GM23338 (cell line): ENCODE data around the gene GRIA4. TPM values are rescaled to one million over a fixed set of nuclear protein-coding genes. Genes with fewer than 3 reads are reported as not detected.

Experiments used
- ATAC-seq: fragments of 200-7000 bp; cut with Tn5 transposase; 3 replicates; pipeline ENCODE4 v1.9.1; 2020
- DNase-seq: peaks from one replicate; pipeline ENCODE4 v3.0.0-alpha.2; 2015; ENCODE audit warnings: low spot score
- H2AFZ ChIP-seq: fragments of 200-600 bp; sonication (generic); 2 replicates; pipeline ENCODE4 v1.8.0; 2016; ENCODE audit warnings: antibody characterized with exemption, mild to moderate bottlenecking, moderate library complexity
- H3F3A ChIP-seq: fragments of 200-600 bp; sonication (generic); replicated peaks from 2 replicates; pipeline ENCODE4 v1.8.0; 2017; ENCODE audit warnings: antibody characterized with exemption, mixed run types, low read depth
- H3K27ac ChIP-seq: fragments of 200-600 bp; sonication (generic); 2 replicates; pipeline ENCODE4 v1.6.1; 2016; ENCODE audit warnings: low read depth
- H3K27me3 ChIP-seq: fragments of 200-600 bp; sonication (generic); 2 replicates; pipeline ENCODE4 v1.8.0; 2016; ENCODE audit warnings: mild to moderate bottlenecking, mixed run types, moderate library complexity; ENCODE audit not compliant: insufficient read depth
- H3K36me3 ChIP-seq: fragments of 200-600 bp; sonication (generic); 2 replicates; pipeline ENCODE4 v1.8.0; 2016; ENCODE audit warnings: mild to moderate bottlenecking; ENCODE audit not compliant: insufficient read depth
- H3K4me1 ChIP-seq: fragments of 200-600 bp; sonication (generic); 2 replicates; pipeline ENCODE4 v1.8.0; 2016; ENCODE audit warnings: mild to moderate bottlenecking, moderate library complexity; ENCODE audit not compliant: insufficient read depth
- H3K4me2 ChIP-seq: fragments of 200-600 bp; sonication (generic); 2 replicates; pipeline ENCODE4 v1.7.1; 2017; ENCODE audit warnings: mixed run types
- H3K4me3 ChIP-seq: fragments of 200-600 bp; sonication (generic); 2 replicates; pipeline ENCODE4 v1.6.1; 2016; ENCODE audit warnings: mixed run types
- H3K79me2 ChIP-seq: fragments of 200-600 bp; sonication (generic); replicated peaks from 2 replicates; pipeline ENCODE4 v1.8.0; 2017; ENCODE audit warnings: mild to moderate bottlenecking; ENCODE audit not compliant: insufficient read depth
- H3K9me2 ChIP-seq: fragments of 200-600 bp; sonication (generic); 2 replicates; pipeline ENCODE4 v1.8.0; 2017; ENCODE audit not compliant: insufficient read depth
- H4K20me1 ChIP-seq: fragments of 200-600 bp; sonication (generic); replicated peaks from 2 replicates; pipeline ENCODE4 v1.8.0; 2017; ENCODE audit warnings: mild to moderate bottlenecking; ENCODE audit not compliant: insufficient read depth
- H3K27ac Mint-ChIP-seq: 2 replicates; pipeline ENCODE4 v1.8.0; 2020; ENCODE audit warnings: inconsistent platforms, mild to moderate bottlenecking, moderate library complexity, mixed read lengths
- H3K27me3 Mint-ChIP-seq: 3 replicates; pipeline ENCODE4 v1.8.0; 2022; ENCODE audit warnings: low read depth, mild to moderate bottlenecking, moderate library complexity, mixed read lengths, inconsistent platforms; ENCODE audit not compliant: insufficient read depth, poor library complexity
- H3K36me3 Mint-ChIP-seq: 3 replicates; pipeline ENCODE4 v1.8.0; 2021; ENCODE audit warnings: low read depth, mild to moderate bottlenecking, inconsistent platforms, moderate library complexity, mixed read lengths
- H3K4me1 Mint-ChIP-seq: 3 replicates; pipeline ENCODE4 v1.8.0; 2020; ENCODE audit warnings: mild to moderate bottlenecking, inconsistent platforms, mixed read lengths
- H3K4me3 Mint-ChIP-seq: 3 replicates; pipeline ENCODE4 v1.8.0; 2021; ENCODE audit warnings: moderate library complexity, mild to moderate bottlenecking, inconsistent platforms, mixed read lengths
- H3K9me3 Mint-ChIP-seq: 3 replicates; pipeline ENCODE4 v1.8.0; 2020; ENCODE audit warnings: moderate library complexity, mild to moderate bottlenecking, inconsistent platforms, mixed read lengths
- CREB1 ChIP-seq: fragments of 250-450 bp; sonication (Bioruptor Pico); IDR thresholded peaks from 2 replicates; pipeline ENCODE4 v1.5.0; 2020; ENCODE audit warnings: low read depth, mild to moderate bottlenecking, moderate library complexity
- CTCF ChIP-seq, 2 experiments: fragments of 200-600 bp in 1 of 2; sonication (generic) in 1 of 2; conservative IDR thresholded peaks; 2 replicates each; pipeline versions ENCODE4 v1.5.1 to v1.6.1; 2016 to 2017; ENCODE audit warnings: antibody characterized with exemption in 2 of 2, low read depth in 2 of 2, mild to moderate bottlenecking in 2 of 2, moderate library complexity in 1 of 2
- ETS1 ChIP-seq: IDR thresholded peaks from 2 replicates; pipeline ENCODE4 v1.6.1; 2016; ENCODE audit warnings: antibody characterized with exemption
- EZH2 ChIP-seq: fragments of 200-600 bp; sonication (generic); IDR thresholded peaks from one replicate; pipeline ENCODE4 v1.8.0; 2017; ENCODE audit warnings: antibody characterized with exemption, mild to moderate bottlenecking, low read depth; ENCODE audit not compliant: unreplicated experiment
- JUNB ChIP-seq: IDR thresholded peaks from one replicate; pipeline ENCODE4 v1.6.1; 2016; ENCODE audit warnings: antibody characterized with exemption; ENCODE audit not compliant: unreplicated experiment
- NANOG ChIP-seq: IDR thresholded peaks from 2 replicates; pipeline ENCODE4 v1.6.1; 2016; ENCODE audit warnings: antibody characterized with exemption, borderline replicate concordance
- POLR2AphosphoS5 ChIP-seq: IDR thresholded peaks from 2 replicates; pipeline ENCODE4 v1.6.1; 2016; ENCODE audit warnings: antibody characterized with exemption, low read depth
- ZNF114 ChIP-seq: fragments of 250-450 bp; sonication (Bioruptor Pico); IDR thresholded peaks from 2 replicates; pipeline ENCODE4 v1.5.0; 2020; ENCODE audit warnings: mild to moderate bottlenecking, moderate library complexity
- polyA plus RNA-seq: library from polyadenylated mRNA; unstranded; fragments of >200 nt; fragmentation: Nextera tagmentation; extraction: Ambion mirVana; gene quantifications from 2 replicates; pipeline ENCODE4 v1.2.1, GENCODE V29; 2016
- total RNA-seq: library from RNA; depleted of rRNA; stranded (reverse); fragments of >200 nt; shearing (Covaris generic); gene quantifications from 2 replicates; pipeline ENCODE4 v1.2.3, GENCODE V29; 2014
- TF ChIP-seq, protein P1 (sequence below): IDR thresholded peaks from one replicate; pipeline ENCODE4 v1.6.1; 2018; ENCODE audit warnings: antibody characterized with exemption; ENCODE audit not compliant: unreplicated experiment
- TF ChIP-seq, protein P2 (sequence below): fragments of 250-450 bp; sonication (Bioruptor Pico); IDR thresholded peaks from 2 replicates; pipeline ENCODE4 v1.5.0; 2020; ENCODE audit warnings: mild to moderate bottlenecking, moderate library complexity

The GRIA4 gene
- total and polyA plus RNA-seq, 2 experiments from 2014 or later: 17.8 to 71.1 TPM

- no peaks in the 10 kb centered on the region for H3K9me3 Mint-ChIP-seq
- Histone ChIP-seq H3K4me3 (no peak overlapping the region), H3K4me2 (no peak overlapping the region), H2AFZ (no peak overlapping the region), H3K79me2 (no peaks in the 10 kb centered on the region), H3K27me3 (no peaks in the 10 kb centered on the region), H3K27ac (no peak overlapping the region), H3K9me2 (no peaks in the 10 kb centered on the region), H3K4me1 (peaks cover 8% of the 10 kb centered on the region; the same call in 1 of the 2 replicates), H3K36me3 (no peaks in the 10 kb centered on the region), H4K20me1 (no peaks in the 10 kb centered on the region), H3F3A (no peaks in the 10 kb centered on the region)
- no peak overlapping the region for H3K27ac Mint-ChIP-seq
- no peaks in the 10 kb centered on the region for H3K36me3 Mint-ChIP-seq
- ATAC-seq: no peak
- no peak for DNase-seq
- no peak overlapping the region for H3K4me3 Mint-ChIP-seq
- no peaks in the 10 kb centered on the region for H3K4me1 Mint-ChIP-seq
- H3K27me3 Mint-ChIP-seq: no peaks in the 10 kb centered on the region
- no peak for TF ChIP-seq POLR2AphosphoS5
- TF ChIP-seq ZNF114 (CRISPR knock-in tag): no peak
- TF ChIP-seq, protein P1, sequence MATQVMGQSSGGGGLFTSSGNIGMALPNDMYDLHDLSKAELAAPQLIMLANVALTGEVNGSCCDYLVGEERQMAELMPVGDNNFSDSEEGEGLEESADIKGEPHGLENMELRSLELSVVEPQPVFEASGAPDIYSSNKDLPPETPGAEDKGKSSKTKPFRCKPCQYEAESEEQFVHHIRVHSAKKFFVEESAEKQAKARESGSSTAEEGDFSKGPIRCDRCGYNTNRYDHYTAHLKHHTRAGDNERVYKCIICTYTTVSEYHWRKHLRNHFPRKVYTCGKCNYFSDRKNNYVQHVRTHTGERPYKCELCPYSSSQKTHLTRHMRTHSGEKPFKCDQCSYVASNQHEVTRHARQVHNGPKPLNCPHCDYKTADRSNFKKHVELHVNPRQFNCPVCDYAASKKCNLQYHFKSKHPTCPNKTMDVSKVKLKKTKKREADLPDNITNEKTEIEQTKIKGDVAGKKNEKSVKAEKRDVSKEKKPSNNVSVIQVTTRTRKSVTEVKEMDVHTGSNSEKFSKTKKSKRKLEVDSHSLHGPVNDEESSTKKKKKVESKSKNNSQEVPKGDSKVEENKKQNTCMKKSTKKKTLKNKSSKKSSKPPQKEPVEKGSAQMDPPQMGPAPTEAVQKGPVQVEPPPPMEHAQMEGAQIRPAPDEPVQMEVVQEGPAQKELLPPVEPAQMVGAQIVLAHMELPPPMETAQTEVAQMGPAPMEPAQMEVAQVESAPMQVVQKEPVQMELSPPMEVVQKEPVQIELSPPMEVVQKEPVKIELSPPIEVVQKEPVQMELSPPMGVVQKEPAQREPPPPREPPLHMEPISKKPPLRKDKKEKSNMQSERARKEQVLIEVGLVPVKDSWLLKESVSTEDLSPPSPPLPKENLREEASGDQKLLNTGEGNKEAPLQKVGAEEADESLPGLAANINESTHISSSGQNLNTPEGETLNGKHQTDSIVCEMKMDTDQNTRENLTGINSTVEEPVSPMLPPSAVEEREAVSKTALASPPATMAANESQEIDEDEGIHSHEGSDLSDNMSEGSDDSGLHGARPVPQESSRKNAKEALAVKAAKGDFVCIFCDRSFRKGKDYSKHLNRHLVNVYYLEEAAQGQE: no peak
- no peak for TF ChIP-seq EZH2
- no peak for TF ChIP-seq JUNB
- TF ChIP-seq CTCF (conservative IDR thresholded peaks at IDR 0.05; ENCODE audit: low read depth in 2 of 2): no peak
- TF ChIP-seq CREB1: no peak
- no peak for TF ChIP-seq NANOG
- TF ChIP-seq, protein P2, sequence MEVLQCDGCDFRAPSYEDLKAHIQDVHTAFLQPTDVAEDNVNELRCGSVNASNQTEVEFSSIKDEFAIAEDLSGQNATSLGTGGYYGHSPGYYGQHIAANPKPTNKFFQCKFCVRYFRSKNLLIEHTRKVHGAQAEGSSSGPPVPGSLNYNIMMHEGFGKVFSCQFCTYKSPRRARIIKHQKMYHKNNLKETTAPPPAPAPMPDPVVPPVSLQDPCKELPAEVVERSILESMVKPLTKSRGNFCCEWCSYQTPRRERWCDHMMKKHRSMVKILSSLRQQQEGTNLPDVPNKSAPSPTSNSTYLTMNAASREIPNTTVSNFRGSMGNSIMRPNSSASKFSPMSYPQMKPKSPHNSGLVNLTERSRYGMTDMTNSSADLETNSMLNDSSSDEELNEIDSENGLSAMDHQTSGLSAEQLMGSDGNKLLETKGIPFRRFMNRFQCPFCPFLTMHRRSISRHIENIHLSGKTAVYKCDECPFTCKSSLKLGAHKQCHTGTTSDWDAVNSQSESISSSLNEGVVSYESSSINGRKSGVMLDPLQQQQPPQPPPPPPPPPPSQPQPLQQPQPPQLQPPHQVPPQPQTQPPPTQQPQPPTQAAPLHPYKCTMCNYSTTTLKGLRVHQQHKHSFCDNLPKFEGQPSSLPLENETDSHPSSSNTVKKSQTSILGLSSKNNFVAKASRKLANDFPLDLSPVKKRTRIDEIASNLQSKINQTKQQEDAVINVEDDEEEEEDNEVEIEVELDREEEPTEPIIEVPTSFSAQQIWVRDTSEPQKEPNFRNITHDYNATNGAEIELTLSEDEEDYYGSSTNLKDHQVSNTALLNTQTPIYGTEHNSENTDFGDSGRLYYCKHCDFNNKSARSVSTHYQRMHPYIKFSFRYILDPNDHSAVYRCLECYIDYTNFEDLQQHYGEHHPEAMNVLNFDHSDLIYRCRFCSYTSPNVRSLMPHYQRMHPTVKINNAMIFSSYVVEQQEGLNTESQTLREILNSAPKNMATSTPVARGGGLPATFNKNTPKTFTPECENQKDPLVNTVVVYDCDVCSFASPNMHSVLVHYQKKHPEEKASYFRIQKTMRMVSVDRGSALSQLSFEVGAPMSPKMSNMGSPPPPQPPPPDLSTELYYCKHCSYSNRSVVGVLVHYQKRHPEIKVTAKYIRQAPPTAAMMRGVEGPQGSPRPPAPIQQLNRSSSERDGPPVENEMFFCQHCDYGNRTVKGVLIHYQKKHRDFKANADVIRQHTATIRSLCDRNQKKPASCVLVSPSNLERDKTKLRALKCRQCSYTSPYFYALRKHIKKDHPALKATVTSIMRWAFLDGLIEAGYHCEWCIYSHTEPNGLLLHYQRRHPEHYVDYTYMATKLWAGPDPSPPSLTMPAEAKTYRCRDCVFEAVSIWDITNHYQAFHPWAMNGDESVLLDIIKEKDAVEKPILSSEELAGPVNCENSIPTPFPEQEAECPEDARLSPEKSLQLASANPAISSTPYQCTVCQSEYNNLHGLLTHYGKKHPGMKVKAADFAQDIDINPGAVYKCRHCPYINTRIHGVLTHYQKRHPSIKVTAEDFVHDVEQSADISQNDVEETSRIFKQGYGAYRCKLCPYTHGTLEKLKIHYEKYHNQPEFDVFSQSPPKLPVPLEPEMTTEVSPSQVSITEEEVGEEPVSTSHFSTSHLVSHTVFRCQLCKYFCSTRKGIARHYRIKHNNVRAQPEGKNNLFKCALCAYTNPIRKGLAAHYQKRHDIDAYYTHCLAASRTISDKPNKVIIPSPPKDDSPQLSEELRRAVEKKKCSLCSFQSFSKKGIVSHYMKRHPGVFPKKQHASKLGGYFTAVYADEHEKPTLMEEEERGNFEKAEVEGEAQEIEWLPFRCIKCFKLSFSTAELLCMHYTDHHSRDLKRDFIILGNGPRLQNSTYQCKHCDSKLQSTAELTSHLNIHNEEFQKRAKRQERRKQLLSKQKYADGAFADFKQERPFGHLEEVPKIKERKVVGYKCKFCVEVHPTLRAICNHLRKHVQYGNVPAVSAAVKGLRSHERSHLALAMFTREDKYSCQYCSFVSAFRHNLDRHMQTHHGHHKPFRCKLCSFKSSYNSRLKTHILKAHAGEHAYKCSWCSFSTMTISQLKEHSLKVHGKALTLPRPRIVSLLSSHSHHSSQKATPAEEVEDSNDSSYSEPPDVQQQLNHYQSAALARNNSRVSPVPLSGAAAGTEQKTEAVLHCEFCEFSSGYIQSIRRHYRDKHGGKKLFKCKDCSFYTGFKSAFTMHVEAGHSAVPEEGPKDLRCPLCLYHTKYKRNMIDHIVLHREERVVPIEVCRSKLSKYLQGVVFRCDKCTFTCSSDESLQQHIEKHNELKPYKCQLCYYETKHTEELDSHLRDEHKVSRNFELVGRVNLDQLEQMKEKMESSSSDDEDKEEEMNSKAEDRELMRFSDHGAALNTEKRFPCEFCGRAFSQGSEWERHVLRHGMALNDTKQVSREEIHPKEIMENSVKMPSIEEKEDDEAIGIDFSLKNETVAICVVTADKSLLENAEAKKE: no peak
- TF ChIP-seq ETS1: no peak
These were observed 190.0 kb downstream of the GRIA4 start for GRCh38 chr11:105799728-105800462.
